ENCODE results near the gene NTN5. TPM values are rescaled to one million over a fixed set of nuclear protein-coding genes. Genes with fewer than 3 reads are reported as not detected.

NTN5 gene
- total and polyA plus RNA-seq, 9 of the 15 experiments (the other 6 are each of a cell fraction or from before 2014, with no cell fraction given) = not detected

GRCh38 chr19:48705431-48705830, 32.6 kb upstream of the NTN5 start:
- CTCF ChIA-PET (ENCODE audit: low intra/inter-chr PET ratio) = no interaction called here
- BruUV-seq (replicated peaks) = no TSS peak

More at GRCh38 chr19:48705431-48705830, 32.6 kb upstream of the NTN5 start:
- FAIRE-seq (peak; percentile 23), ATAC-seq (no peak), DNase-seq (ENCODE audit: extremely low read depth in 1 of 4, low spot score in 3 of 4) (no peak)
- H3K4me1 ChIP-seq (replicated peaks in 1 of 2; ENCODE audit: control insufficient read depth in 2 of 2, insufficient read depth in 2 of 2, low read length in 2 of 2) = peaks cover 0 to 19% of the 10 kb centered on the region in 2 experiments; a peak in 2 of 5 replicates
- H3K9me3 ChIP-seq (replicated peaks; ENCODE audit: control insufficient read depth, insufficient read depth, low read depth, low read length) = no peaks in the 10 kb centered on the region
- 0 out of 4 replicates have a peak overlapping the region, but pooled peaks of 1 of the 2 experiments have one; percentile 52 for H3K9ac ChIP-seq (ENCODE audit: insufficient read depth in 1 of 2, low read depth in 2 of 2, low read length in 2 of 2)
- TF ChIP-seq E2F8 (IDR thresholded peaks at IDR 0.05; ENCODE audit: low read depth, partially characterized antibody) (no peak), NFIC (IDR thresholded peaks at IDR 0.05) (peak; percentile 80)
- H3K36me3 ChIP-seq (ENCODE audit: control insufficient read depth, insufficient read depth, low read length) = no peaks in the 10 kb centered on the region
- H2AFZ ChIP-seq (ENCODE audit: low read depth, low read length) = no peak overlapping the region
- in situ Hi-C loops (cut with MboI) = no loop called here
- no peaks in the 10 kb centered on the region for H4K20me1 ChIP-seq (replicated peaks; ENCODE audit: control insufficient read depth, insufficient read depth, low read length)
- no peak overlapping the region for H3K4me2 ChIP-seq (ENCODE audit: insufficient read depth, low read length)
- H3K4me3 ChIP-seq = no peak overlapping the region
- 54% methylated on average over 2 of the region's 2 CpGs for WGBS (ENCODE audit: insufficient coverage, low coverage, missing lambda C conversion rate)
- no peaks in the 10 kb centered on the region for H3K9me1 ChIP-seq (ENCODE audit: control insufficient read depth, insufficient read depth, low read length)
- POLR2A ChIA-PET = interaction anchor here (1.0 kb wide), 1 partner anchor 9 kb away, joined by 4 read pairs; no protein-coding TSS in a partner anchor
- intact Hi-C loops (cut with micrococcal nuclease) = no loop called here
- no peaks in the 10 kb centered on the region for H3K79me2 ChIP-seq (ENCODE audit: control insufficient read depth, insufficient read depth, low read length)
- no peaks in the 10 kb centered on the region for H3K27me3 ChIP-seq (ENCODE audit: control insufficient read depth in 2 of 2, insufficient read depth in 2 of 2, low read length in 2 of 2)
- H3K27ac ChIP-seq (ENCODE audit: extremely low read depth, low read depth, low read length) = no peak overlapping the region
